SK-N-SH treated with all-trans-retinoic acid at 6 μM for 48 hours (cell line): ENCODE data around the gene COA5.

Experiments used
- ATAC-seq: fragments of 200-7000 bp; cut with Tn5 transposase; 3 replicates; pipeline ENCODE4 v1.9.1; 2020; ENCODE audit warnings: mild to moderate bottlenecking, moderate library complexity
- ARNTL ChIP-seq: fragments of 450-650 bp; formaldehyde crosslinking; IDR thresholded peaks from 2 replicates; pipeline ENCODE4 v1.5.0; 2020; ENCODE audit warnings: low read depth, mild to moderate bottlenecking, moderate library complexity, borderline replicate concordance
- BACH2 ChIP-seq: fragments of 250-450 bp; sonication (Bioruptor Pico); IDR thresholded peaks from 2 replicates; pipeline ENCODE4 v1.9.0; 2021; ENCODE audit warnings: mild to moderate bottlenecking, borderline replicate concordance
- CREB5 ChIP-seq: fragments of 250-450 bp; sonication (Bioruptor Pico); IDR thresholded peaks from 2 replicates; pipeline ENCODE4 v1.5.1; 2020; ENCODE audit warnings: low read depth, mild to moderate bottlenecking, moderate library complexity
- CSDC2 ChIP-seq: fragments of 250-450 bp; sonication (Bioruptor Pico); IDR thresholded peaks from 2 replicates; pipeline ENCODE4 v1.5.0; 2020; ENCODE audit warnings: mild to moderate bottlenecking, moderate library complexity
- CSRNP3 ChIP-seq: fragments of 250-450 bp; sonication (Bioruptor Pico); IDR thresholded peaks from 2 replicates; pipeline ENCODE4 v1.5.1; 2021; ENCODE audit warnings: mild to moderate bottlenecking, moderate library complexity
- ESRRG ChIP-seq: fragments of 250-450 bp; sonication (Bioruptor Pico); IDR thresholded peaks from 2 replicates; pipeline ENCODE4 v1.6.1; 2021; ENCODE audit warnings: mild to moderate bottlenecking
- GLIS3 ChIP-seq: fragments of 250-450 bp; sonication (Bioruptor Pico); IDR thresholded peaks from 2 replicates; pipeline ENCODE4 v1.5.0; 2020; ENCODE audit warnings: mild to moderate bottlenecking, moderate library complexity
- ISL1 ChIP-seq: fragments of 250-450 bp; sonication (Bioruptor Pico); IDR thresholded peaks from 2 replicates; pipeline ENCODE4 v2.1.2; 2022; ENCODE audit warnings: mild to moderate bottlenecking, moderate library complexity
- POU6F1 ChIP-seq: fragments of 250-450 bp; sonication (Bioruptor Pico); IDR thresholded peaks from 2 replicates; pipeline ENCODE4 v1.8.0; 2021; ENCODE audit warnings: low read depth, mild to moderate bottlenecking, moderate library complexity, borderline replicate concordance
- PPARA ChIP-seq: fragments of 250-450 bp; sonication (Bioruptor Pico); IDR thresholded peaks from 2 replicates; pipeline ENCODE4 v1.5.0; 2020; ENCODE audit warnings: mild to moderate bottlenecking, borderline replicate concordance
- RARB ChIP-seq: fragments of 250-450 bp; sonication (Bioruptor Pico); IDR thresholded peaks from 2 replicates; pipeline ENCODE4 v1.8.0; 2021; ENCODE audit warnings: mild to moderate bottlenecking, moderate library complexity
- SNAI2 ChIP-seq: fragments of 250-450 bp; sonication (Bioruptor Pico); IDR thresholded peaks from 2 replicates; pipeline ENCODE4 v1.5.0; 2020; ENCODE audit warnings: mild to moderate bottlenecking, moderate library complexity
- TCF4 ChIP-seq: fragments of 250-450 bp; sonication (Bioruptor Pico); IDR thresholded peaks from 2 replicates; pipeline ENCODE4 v1.8.0; 2021; ENCODE audit warnings: mild to moderate bottlenecking, moderate library complexity, borderline replicate concordance
- TOX ChIP-seq: fragments of 250-450 bp; sonication (Bioruptor Pico); IDR thresholded peaks from 2 replicates; pipeline ENCODE4 v1.8.0; 2021; ENCODE audit warnings: mild to moderate bottlenecking, moderate library complexity, borderline replicate concordance
- TSHZ2 ChIP-seq: fragments of 250-450 bp; sonication (Bioruptor Pico); IDR thresholded peaks from 2 replicates; pipeline ENCODE4 v1.5.0; 2020; ENCODE audit warnings: mild to moderate bottlenecking, moderate library complexity
- ZFP3 ChIP-seq: fragments of 250-450 bp; sonication (Bioruptor Pico); IDR thresholded peaks from 2 replicates; pipeline ENCODE4 v1.5.0; 2020; ENCODE audit warnings: mild to moderate bottlenecking, moderate library complexity
- ZNF565 ChIP-seq: fragments of 450-650 bp; formaldehyde crosslinking; conservative IDR thresholded peaks from 2 replicates; pipeline ENCODE4 v1.5.0; 2020; ENCODE audit warnings: low read depth, mild to moderate bottlenecking, moderate library complexity
- ZNF70 ChIP-seq: fragments of 450-650 bp; formaldehyde crosslinking; IDR thresholded peaks from 2 replicates; pipeline ENCODE4 v1.5.0; 2020; ENCODE audit warnings: mild to moderate bottlenecking, moderate library complexity
- ZNF8 ChIP-seq: fragments of 450-650 bp; formaldehyde crosslinking; IDR thresholded peaks from 2 replicates; pipeline ENCODE4 v1.5.0; 2020; ENCODE audit warnings: mild to moderate bottlenecking, moderate library complexity

COA5 gene

GRCh38 chr2:98555696-98556095 is 52.6 kb downstream of the COA5 start:
- ATAC-seq = no peak
- TF ChIP-seq CREB5 (CRISPR knock-in tag) (no peak), TOX (CRISPR knock-in tag) (no peak), TCF4 (CRISPR knock-in tag) (no peak), RARB (CRISPR knock-in tag) (no peak), ZNF8 (CRISPR knock-in tag) (no peak), CSRNP3 (CRISPR knock-in tag) (no peak)

GRCh38 chr2:98554116-98554861 is 54.0 kb downstream of the COA5 start:
- TF ChIP-seq RARB (CRISPR knock-in tag) = no peak
- ATAC-seq = no peak

GRCh38 chr2:98552499-98553179 is 55.7 kb downstream of the COA5 start:
- TF ChIP-seq CSRNP3 (CRISPR knock-in tag) (no peak), RARB (CRISPR knock-in tag) (no peak), ARNTL (no peak), GLIS3 (CRISPR knock-in tag) (no peak), PPARA (CRISPR knock-in tag) (no peak), CSDC2 (CRISPR knock-in tag) (no peak)
- TF ChIP-seq, all 23 proteins: peak for 0
- ATAC-seq = no peak

GRCh38 chr2:98551316-98551715 is 57.0 kb downstream of the COA5 start:
- TF ChIP-seq BACH2 (CRISPR knock-in tag) = no peak
- no peak for TF ChIP-seq ARNTL
- TF ChIP-seq CSRNP3 (CRISPR knock-in tag) = no peak
- no peak for TF ChIP-seq POU6F1
- no peak for TF ChIP-seq SNAI2
- TF ChIP-seq CSDC2 (CRISPR knock-in tag) = no peak
- TF ChIP-seq ESRRG (CRISPR knock-in tag) = no peak
- no peak for TF ChIP-seq ZNF565
- TF ChIP-seq GLIS3 (CRISPR knock-in tag) = no peak
- no peak for TF ChIP-seq ZNF70
- no peak for TF ChIP-seq TOX (CRISPR knock-in tag)
- no peak for TF ChIP-seq ZFP3 (CRISPR knock-in tag)
- no peak for TF ChIP-seq ISL1 (CRISPR knock-in tag)
- ATAC-seq = no peak

- no peak for TF ChIP-seq TSHZ2 (CRISPR knock-in tag)
- TF ChIP-seq ZNF565 = no peak
- no peak for TF ChIP-seq ISL1 (CRISPR knock-in tag)
- TF ChIP-seq POU6F1 = no peak
- no peak for TF ChIP-seq ZFP3 (CRISPR knock-in tag)
- no peak for TF ChIP-seq RARB (CRISPR knock-in tag)
- TF ChIP-seq TOX (CRISPR knock-in tag) = no peak
- no peak for ATAC-seq
These were observed 58.1 kb downstream of the COA5 start for GRCh38 chr2:98550165-98550564.
